HG02588 (cell line): ENCODE measurements around the gene LIN28B.
"Not testable (repeated sequence)": the region's sequence is repeated elsewhere in the genome, so short reads cannot be mapped to it uniquely, and the experiment has no call there.

Experiments
- ATAC-seq: cut with Tn5 transposase; IDR thresholded peaks from one replicate; pipeline ENCODE4 v1.9.1; 2021; ENCODE audit warnings: mild to moderate bottlenecking, moderate library complexity; ENCODE audit not compliant: unreplicated experiment

LIN28B gene

DNA sequence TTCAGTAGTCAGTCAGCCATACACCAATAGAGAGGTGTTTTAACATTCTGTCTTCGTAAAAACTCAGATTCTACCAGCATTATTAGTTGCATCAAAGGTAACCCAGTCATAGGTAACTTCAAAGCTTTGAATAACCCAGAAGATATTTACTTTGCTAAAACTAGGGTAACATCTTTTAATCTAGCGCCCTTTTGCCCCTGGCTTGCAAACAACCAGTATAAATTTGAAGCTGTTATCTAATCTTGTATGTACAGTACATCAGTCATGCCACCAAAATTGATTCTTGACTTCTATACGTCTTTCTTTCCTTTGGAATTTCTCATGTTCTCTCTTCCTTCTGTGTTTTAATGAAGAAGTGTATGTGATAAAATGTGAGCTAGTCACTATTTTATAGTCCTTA is 109.3 kb downstream of the LIN28B start:
- ATAC-seq: no peak

DNA sequence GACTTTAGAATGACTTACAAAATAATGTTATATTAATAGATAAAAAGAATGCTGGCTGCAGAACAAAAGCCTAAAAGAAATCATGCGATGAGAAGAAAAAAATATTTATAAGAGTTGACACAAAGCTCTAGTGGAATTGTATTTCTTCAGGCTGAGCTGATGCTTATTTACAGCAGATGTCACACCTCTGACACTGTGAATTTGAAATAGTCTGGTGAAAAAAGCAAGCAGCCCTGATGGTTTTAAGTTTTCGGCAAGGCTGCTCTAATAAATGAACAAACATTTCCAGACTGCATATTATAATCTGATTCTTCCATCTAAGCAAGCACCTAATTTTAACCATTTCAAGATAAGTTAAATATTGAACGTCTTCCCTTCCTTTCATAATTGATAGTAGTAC is 109.9 kb downstream of the LIN28B start:
- no peak for ATAC-seq

DNA sequence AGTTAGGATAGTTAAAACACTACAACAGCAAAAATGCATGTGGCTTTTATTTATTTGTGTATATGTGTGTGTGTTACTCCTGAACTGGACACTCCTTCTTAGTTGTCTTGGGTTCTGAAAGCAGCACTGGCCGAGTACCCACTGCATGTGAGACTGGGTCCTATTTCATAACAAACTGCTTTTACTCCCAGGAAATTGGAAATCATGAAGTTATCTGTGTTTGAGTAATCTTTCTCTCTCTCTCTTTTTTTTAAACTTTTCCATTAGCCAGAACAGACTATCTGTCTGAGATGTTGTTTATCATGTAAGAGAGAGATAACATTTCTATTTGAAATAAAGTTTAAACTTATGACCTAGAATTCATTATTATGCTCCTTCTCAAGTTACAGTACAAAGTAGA is 110.4 kb downstream of the LIN28B start:
- no peak for ATAC-seq

DNA sequence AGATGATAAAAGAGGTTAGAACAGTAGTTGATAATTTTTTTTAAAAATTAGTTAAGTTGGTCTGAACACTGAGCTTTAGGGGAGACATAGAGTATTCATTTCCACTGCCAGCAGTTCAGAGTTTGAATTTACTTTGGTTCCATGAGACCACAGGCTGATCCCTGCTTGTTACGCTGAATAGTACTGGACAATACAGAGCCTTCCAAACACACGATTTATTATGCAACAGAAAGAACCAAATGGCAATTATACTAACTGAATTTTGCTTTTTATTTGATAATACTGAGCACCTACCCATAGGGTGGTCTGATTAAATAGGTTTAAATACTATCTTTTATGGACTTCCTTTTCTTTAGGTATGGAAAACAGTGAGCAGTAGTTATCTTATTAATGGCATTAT is 111.5 kb downstream of the LIN28B start:
- ATAC-seq: no peak

DNA sequence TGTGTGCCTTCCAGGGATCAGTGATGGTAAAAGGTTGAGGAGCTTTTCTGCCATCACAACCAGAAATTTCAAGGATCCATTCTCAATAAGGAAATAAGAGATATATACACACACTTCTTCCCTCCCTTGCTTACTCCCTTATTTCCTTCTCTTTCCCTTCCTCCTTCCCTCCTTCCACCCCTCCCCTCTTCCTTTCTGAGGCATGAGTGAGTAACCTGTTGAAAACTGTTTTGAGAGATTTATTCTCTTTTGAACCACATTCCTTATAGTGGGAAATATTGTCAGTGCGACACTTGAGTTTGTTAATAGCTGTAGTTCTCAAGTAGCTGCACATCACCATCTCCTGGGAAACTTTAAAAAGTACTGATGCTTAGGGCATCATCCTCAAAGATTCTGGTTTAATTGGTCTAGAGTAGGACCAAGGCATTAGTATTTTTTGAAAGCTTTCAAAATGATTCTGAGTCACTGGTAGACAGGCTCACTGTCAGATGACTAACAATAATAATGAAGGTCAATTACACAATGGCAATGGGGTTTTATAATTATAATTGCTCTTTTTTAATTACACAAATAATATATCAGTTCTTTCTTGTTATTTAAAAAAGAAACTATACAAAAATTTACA is 113.0 kb downstream of the LIN28B start:
- no peak for ATAC-seq

DNA sequence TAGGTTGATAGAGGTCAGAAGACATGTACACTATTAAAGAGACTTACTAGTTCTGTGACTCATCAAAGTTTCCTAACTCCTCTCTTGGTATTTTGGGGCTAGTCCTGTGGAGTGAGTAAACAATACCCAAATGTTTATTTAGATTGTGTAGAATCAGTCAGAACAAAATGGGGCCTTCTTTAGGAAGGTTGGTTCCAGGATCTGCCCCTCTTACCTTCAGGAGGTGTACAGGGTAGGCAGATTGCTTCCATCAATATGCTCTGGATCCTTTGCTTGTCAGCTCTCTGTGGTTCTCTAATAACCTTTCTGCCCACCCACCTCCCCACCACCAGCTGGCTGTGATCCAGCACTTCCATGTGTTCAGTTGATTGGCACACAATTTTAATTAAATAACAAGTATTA is 115.9 kb downstream of the LIN28B start:
- ATAC-seq: no peak

DNA sequence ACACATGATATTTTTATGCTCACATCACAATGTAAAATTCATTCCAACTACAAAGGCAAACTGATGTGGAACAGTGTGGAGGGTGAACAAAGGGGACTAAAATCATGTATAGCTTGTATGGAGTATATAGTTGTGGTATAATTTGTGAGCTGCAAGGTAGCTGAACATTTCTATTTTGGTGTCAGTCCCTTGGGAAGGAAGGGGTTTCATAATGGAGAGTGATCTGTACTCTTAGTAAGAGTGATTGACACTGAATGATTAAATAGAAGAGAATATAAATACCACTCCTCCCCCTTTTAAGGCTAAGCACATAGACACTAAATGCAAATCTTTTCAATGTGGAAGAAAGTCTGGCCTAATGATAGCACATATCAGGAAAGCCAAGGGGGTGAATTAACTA is 118.3 kb downstream of the LIN28B start:
- no peak for ATAC-seq

DNA sequence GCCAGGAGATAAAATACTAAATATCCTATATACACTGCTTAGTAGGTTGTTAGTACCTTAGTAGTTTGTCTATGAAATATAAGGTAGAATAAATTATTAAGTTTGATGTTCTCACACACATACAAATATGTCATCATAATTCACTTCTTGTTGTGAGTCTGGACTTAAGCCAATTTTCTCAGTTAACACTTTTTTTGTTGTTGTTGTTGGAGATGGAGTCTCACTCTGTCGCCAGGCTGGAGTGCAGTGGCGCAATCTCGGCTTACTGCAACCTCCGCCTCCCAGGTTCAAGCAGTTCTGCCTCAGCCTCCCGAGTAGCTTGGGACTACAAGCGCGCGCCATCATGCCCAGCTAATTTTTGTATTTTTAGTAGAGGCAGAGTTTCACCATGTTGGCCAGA is 119.5 kb downstream of the LIN28B start:
- not testable (repeated sequence) for ATAC-seq

DNA sequence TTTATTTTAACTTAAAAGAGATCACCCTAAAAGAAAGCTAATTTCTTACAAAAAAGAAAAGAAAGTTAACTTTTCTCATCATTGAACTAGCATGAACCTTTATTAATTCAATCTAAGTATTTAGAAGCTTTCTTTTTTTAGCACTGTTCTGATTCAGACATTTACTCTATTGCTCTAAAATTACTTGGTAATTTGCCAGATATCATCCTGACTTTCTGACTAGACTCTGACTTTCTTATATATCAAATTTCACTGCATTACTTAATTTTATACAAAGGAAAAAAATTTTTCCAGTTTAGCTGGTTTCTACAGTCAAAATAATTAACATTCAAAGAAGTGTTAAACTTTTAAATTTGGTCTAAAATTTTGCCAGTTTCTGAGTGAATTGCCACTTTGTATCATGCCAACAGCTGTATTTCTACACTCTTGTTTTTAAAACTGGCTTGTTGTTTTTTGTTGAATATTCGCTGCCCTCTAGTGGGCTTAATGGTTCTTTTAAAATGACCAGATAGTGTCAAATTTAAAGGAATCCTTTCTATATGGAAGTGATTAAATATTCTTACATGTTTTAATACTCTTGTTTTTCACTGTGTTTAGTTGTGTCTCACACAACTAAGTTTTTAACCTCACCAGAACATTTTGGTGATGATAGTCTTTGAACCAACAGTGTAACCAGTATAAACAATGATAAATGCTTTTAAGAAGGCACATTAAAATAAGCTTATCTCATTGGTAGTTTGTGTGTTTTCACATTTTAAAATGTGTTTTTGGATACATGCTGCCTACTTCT is 120.9 kb downstream of the LIN28B start:
- no peak for ATAC-seq

DNA sequence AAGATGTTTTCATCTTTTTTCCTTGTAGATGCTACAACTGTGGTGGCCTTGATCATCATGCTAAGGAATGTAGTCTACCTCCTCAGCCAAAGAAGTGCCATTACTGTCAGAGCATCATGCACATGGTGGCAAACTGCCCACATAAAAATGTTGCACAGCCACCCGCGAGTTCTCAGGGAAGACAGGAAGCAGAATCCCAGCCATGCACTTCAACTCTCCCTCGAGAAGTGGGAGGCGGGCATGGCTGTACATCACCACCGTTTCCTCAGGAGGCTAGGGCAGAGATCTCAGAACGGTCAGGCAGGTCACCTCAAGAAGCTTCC is 121.4 kb downstream of the LIN28B start:
- no peak for ATAC-seq

DNA sequence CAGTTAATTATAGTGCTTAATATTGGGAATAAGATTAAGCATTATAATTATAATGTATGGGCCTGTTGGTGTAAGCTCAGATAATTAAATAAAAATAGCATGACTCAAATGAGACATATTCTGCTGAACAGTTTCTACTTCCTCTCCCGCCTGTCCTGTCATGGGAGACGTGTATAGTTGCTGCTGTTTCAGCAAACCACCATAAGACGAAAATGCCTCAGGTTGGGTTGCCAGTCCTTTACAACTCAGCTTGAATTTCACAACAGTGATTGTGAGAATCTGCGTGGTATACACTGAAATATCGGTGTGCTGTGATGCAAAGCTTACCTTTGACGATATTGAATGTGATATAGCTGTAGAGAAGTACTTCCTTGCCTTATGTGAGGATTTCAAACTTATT is 123.4 kb downstream of the LIN28B start:
- no peak for ATAC-seq

DNA sequence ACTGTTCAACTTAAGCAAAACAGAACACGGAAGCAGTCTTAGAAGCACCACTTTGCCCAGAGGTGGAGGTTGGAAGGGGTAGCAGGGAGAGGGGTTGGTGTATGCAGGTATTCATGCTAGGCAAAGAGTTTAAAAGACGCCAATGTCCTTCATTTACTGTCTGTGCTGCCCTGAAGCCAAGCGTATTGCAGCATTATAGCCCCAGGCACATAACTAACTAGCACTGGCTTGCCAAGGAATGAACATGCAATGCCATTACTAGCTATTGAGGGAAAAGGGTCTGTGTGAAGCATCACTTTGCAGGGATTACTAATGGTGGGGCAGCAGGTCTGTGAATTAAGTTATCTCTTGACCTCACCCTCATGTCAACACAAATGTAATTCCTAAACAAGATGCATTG is 124.8 kb downstream of the LIN28B start:
- ATAC-seq: not testable (repeated sequence)

DNA sequence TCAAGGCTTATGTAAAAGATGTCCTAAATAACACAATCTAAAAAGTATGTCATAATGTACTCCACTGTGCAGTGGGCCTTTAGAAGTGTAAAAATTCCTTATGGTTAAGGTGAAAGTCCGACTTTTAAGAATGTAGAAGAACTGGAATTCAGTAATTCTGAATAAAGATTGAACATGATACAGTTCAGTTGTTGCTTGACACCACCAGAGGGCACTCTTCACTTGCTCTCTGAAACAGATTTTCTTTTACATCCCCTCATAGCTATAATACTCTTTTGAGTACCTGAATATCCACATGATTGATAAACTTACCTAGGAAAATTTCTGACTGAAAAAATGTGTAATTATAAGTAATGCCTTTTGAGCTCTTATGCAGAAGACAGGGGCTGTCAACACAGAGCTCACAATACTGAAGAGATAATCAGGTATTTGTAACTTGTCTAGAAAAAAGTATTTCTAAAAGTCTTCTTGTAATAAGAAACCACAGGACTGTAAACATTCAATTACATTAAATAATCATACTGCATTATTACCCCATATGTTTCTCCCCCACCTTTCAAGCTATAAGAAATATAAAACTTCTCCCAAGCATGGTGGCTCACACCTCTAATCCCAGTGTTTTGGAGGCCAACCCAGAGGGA is 130.8 kb downstream of the LIN28B start:
- ATAC-seq: no peak

DNA sequence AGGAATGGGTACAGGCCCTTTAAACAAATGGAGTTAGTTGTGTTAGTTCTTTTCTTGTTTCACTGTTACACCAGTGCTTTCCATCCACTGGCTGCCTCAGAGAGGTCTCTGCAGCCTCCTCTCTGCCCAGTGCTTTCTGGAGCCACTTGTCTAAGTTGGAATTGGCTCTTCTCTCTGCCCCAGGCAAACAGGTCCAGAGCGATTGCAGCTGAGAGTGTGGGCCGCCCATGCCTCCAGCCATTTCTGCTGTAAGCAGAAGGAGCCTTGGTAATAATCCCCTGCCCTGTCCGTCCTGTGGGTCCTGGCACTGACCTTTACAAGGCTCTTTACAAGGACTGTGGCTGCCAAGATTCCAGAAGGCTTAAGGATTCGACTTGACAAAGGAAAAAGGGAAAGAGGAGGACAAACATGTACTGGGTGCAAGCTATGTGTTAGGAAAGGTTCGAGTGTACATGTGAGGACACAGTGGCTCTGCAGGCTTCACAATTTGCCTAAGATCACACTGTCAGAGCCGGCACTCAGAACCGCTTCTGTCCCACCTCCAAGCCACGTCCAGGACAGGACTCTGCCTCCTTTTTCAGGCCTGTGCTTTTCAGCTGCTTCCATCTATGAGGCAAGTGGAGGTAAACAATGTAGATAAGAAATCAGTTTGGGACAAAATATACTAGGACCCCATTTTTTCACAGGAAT is 134.4 kb downstream of the LIN28B start:
- no peak for ATAC-seq

DNA sequence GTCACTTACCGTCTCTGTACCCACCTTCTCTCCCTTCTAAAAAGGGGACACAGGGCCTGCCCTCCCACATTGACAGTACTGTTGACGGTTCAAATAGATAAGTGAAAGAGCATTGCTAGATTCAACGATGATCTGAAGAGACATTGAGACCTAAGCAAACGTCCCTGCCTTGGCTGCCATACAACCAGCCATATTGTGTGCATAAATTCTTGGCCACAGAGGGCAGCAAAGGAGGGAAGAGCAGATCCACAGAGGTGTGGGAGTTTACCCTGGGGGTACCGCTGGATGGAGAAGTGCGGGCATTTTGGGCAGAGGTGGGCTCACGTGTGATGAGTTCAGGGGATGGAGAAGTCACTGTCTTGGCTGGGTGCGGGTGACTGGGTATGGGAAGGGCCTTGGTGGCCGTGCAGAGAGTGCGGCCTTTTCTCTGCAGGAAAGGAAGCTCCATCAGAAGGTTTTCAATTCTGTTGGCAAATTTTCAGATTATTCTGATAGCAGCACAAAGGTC is 137.3 kb downstream of the LIN28B start:
- ATAC-seq: no peak

DNA sequence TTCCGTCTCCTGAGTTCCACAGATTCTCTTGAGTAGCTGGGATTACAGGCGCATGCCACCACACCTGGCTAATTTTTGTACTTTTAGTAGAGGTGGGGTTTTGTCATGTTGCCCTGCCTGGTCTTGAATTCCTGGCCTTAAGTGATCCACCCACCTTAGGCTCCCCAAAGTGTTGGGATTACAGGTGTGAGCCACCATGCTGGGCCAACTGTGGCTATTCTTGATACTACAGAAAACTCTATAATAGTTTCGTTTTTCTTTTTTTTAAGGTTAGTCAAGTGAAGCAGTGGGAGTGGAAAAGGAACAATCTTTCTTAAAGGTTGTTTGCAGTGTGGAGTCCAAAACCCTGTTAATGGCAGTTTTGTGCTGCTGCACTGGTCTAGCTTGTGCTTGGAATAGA is 138.2 kb downstream of the LIN28B start:
- ATAC-seq: no peak

DNA sequence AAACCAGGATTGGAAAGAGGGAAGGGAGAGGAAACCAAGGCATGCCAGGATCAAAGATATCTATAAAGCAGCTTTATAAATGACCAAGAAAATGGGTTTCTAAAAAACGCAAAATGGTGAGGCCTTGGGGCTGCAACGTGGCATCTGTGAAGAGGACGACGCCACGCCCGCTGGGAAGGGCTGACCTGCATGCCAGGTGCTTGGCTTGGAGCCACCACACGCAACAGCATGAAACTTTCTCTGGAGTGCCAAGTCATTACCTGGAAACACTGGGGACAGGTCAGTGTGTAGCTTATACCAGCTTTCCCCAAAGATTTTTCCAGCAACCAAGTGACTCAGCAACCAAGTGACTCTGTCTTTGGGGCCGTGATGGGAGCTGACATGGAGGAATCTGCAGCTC is 140.4 kb downstream of the LIN28B start:
- ATAC-seq: no peak

DNA sequence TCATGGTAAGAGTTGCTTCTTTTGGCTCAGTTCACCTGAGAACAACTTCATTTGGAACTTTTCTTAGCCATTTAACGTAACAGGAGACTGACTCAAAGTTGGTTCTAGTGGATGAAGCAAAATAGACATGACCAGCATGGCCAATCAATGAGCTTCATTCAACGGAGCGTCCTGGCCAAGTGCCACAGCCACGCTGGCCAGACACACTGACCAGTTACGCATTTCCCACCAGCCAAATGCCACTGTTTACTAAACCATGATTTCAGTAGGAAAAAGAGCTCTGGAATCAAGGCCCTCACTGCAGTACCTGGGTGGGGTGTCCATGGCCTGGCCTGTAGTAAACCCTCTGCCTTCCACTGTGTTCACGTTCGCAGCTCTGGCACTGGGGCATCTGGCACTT is 142.5 kb downstream of the LIN28B start:
- ATAC-seq: no peak

DNA sequence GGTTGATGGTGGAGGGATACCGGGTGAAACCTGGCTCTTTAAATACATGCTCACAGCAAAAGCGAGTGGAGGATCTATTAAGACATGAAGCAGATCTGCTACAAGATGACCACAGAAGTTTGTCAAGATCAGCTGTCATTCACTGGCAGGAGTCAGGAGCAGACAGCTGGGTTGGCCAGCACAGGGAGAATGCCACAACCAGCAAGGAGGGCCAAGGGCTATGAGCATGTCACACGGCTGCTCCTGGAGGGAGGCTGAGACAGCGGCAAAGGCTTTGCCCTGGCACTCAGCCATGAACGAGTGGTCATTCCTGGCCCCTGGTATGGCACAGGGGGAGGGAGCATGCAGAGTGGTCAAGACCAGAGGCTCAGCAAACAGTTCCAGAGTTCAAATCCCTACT is 145.3 kb downstream of the LIN28B start:
- ATAC-seq: no peak

DNA sequence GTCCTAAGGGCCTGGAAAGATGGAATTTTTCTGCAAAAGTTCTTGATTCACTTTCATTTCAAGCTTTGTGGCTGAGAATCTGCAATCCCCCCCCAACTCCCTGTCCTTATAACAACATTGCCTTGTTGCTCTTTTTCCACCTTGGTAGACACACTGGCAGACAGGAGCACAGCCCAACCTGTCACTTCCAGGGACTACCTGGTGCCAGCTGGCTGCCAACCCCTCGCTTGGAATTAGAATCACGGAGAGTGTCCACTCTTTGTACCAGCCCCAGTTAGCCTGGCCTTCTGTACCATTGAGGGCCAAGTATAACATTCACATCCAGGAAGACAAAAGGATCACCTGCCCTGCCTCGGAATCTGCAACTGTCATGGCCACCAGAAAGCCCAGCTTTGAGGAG is 148.2 kb downstream of the LIN28B start:
- no peak for ATAC-seq

DNA sequence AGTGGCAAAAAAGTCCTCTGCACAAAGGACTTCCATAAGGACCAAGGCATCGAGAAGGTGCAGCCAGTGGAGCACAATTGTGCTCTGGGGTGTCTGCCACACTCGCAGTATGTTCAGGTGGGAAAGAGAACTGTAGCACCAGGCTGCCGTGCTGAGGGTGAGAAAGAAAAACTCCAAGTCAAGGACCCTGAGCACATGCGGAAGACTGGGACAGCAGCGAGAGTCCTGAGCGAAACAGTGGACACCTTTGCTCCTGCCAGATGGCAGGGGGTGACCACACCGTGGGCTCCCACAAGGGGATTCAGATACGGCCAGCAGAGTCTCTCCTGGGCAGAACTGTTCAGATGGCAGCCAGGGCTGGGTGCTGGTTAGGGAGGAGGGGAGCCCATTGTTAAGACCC is 149.4 kb downstream of the LIN28B start:
- ATAC-seq: no peak

DNA sequence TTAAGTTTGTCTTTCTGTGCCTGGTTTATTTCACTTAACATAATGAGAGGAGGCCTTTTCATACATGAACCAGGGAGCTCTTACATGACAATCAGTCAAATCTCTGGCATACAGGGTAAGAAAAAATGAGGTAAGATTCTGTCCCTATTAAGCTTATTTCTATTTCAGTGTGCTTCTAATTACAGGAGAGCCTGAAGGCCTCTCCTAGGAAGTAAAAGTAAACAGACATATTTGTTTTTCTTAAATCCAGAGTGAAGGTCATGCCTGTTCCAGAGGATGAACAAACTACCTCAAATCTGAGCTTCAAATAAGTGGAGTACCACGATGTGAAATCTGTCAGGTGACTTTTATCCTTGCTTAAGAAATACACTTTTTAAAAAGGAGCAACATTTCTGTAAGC is 150.3 kb downstream of the LIN28B start:
- ATAC-seq: no peak
